Measurements from ENCODE around the gene MYL4.
A peak's percentile ranks its signal among the peaks of the same experiment; 100 is the strongest.

MYL4 gene

GRCh38 chr17:47225911-47226688 is 17.0 kb downstream of the MYL4 start:
- no peak for TF ChIP-seq CTCF (conservative IDR thresholded peaks at IDR 0.05; ENCODE audit: low read length)
- peak; percentile 5 for DNase-seq (ENCODE audit: low read depth)
- H3K4me3 ChIP-seq (ENCODE audit: low read length) = no peak overlapping the region

- no peak for DNase-seq (ENCODE audit: low read depth)
- no peak for TF ChIP-seq CTCF (conservative IDR thresholded peaks at IDR 0.05; ENCODE audit: low read length)
- no peak overlapping the region for H3K4me3 ChIP-seq (ENCODE audit: low read length)
These were observed 18.7 kb downstream of the MYL4 start for GRCh38 chr17:47227862-47228261.

GRCh38 chr17:47229535-47230443 is 20.6 kb downstream of the MYL4 start:
- peak; percentile 100 for TF ChIP-seq CTCF (conservative IDR thresholded peaks at IDR 0.05; ENCODE audit: low read length)
- H3K4me3 ChIP-seq (ENCODE audit: low read length) = peak overlapping the region; percentile 21

GRCh38 chr17:47230864-47231263 is 21.7 kb downstream of the MYL4 start:
- no peak for DNase-seq (ENCODE audit: low read depth)
- H3K4me3 ChIP-seq (ENCODE audit: low read length) = no peak overlapping the region
- no peak for TF ChIP-seq CTCF (conservative IDR thresholded peaks at IDR 0.05; ENCODE audit: low read length)

More at GRCh38 chr17:47229535-47230443, 20.6 kb downstream of the MYL4 start:
- DNase-seq (ENCODE audit: low read depth) = peak; percentile 93

GRCh38 chr17:47231334-47231733 is 22.2 kb downstream of the MYL4 start:
- DNase-seq (ENCODE audit: low read depth) = no peak
- no peak for TF ChIP-seq CTCF (conservative IDR thresholded peaks at IDR 0.05; ENCODE audit: low read length)
- H3K4me3 ChIP-seq (ENCODE audit: low read length) = no peak overlapping the region

GRCh38 chr17:47231866-47232265 is 22.7 kb downstream of the MYL4 start:
- TF ChIP-seq CTCF (conservative IDR thresholded peaks at IDR 0.05; ENCODE audit: low read length) = no peak
- no peak for DNase-seq (ENCODE audit: low read depth)
- no peak overlapping the region for H3K4me3 ChIP-seq (ENCODE audit: low read length)
